Measurements from ENCODE around the gene KIR3DL2.
"Not testable (repeated sequence)": the region's sequence is repeated elsewhere in the genome, so short reads cannot be mapped to it uniquely, and the experiment has no call there.

KIR3DL2 gene

DNA sequence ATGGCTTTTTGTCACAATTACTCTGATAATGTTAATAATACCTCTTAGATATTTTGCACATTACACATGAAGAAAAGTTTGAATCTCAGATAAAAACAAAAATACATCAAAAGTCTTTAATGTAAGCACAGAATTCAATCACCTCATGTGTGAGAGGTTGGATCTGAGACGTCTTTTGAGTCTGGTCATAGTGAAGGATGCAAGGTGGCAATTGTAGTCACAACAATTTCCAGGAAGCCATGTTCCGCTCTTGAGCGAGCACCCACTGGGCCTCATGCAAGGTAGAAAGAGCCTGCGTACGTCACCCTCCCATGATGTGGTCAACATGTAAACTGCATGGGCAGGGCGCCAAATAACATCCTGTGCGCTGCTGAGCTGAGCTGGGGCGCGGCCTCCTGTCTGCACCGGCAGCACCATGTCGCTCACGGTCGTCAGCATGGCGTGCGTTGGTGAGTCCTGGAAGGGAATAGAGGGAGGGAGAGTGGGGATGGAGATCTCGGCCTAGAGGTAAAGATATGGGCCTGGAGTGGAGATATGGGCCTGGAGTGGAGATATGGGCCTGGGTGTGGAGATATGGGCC, at the start of gene KIR3DL2:
Gene KIR3DL2 (plus strand): TSS at position 383 of the 580 bp plus-strand sequence. CDS start 33 bp downstream, at position 416.
- not testable (repeated sequence) for DNase-seq (ENCODE audit: low spot score); FAIRE-seq

DNA sequence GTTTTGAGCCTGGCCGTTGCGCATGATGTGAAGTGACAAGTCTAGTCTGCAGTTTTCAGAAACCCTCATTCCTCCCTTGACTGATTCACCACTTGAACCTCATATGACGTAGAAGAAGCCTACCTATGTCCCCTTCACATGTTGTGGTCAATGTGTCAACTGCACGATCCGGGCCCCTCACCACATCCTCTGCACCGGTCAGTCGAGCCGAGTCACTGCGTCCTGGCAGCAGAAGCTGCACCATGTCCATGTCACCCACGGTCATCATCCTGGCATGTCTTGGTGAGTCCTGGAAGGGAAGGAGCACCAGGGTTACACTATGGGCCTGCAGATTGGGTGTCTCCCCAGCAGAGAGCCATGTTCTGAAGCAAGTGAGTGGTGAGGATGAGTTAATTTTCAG, 46.8 kb upstream of the KIR3DL2 start, which contains the start of gene KIR2DL4:
Gene KIR2DL4 (plus strand): TSS at position 201 of the 400 bp plus-strand sequence. CDS start 42 bp downstream, at position 243.
- FAIRE-seq: no peak
- DNase-seq (ENCODE audit: low spot score): no peak

DNA sequence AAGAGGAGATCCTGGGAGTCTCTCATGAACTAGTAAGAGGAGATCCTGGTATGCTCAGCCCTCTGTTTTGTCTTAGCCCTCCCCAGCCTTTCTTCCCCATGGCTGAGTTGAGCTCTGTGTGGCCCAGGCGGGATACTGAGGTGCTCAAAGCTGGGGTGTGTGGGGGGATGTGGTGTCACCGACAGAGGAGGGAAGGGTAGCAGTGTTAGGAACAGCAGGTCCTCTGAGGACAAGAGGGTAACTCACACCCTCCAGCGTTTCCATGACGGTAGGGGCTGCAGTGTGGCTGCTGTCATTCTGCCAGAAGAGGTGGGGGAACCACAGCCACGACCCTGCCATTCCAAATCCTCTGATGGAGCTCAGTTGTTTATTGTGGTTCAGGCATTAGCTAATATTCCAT, 46.1 kb upstream of the KIR3DL2 start:
- no peak for FAIRE-seq
- DNase-seq (ENCODE audit: low spot score): no peak

DNA sequence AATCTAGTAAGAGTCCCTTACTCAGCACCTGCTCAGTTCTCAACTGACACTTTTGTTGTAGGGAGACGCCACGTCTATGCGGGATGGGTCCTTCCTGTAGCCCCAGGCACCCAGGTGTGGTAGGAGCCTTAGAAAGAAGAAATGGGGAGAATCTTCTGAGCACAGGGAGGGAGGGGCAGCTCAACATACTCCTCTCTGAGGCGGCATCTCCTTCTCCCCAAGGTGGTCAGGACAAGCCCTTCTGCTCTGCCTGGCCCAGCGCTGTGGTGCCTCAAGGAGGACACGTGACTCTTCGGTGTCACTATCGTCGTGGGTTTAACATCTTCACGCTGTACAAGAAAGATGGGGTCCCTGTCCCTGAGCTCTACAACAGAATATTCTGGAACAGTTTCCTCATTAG, 45.7 kb upstream of the KIR3DL2 start:
- FAIRE-seq: no peak
- DNase-seq (ENCODE audit: low spot score): no peak

DNA sequence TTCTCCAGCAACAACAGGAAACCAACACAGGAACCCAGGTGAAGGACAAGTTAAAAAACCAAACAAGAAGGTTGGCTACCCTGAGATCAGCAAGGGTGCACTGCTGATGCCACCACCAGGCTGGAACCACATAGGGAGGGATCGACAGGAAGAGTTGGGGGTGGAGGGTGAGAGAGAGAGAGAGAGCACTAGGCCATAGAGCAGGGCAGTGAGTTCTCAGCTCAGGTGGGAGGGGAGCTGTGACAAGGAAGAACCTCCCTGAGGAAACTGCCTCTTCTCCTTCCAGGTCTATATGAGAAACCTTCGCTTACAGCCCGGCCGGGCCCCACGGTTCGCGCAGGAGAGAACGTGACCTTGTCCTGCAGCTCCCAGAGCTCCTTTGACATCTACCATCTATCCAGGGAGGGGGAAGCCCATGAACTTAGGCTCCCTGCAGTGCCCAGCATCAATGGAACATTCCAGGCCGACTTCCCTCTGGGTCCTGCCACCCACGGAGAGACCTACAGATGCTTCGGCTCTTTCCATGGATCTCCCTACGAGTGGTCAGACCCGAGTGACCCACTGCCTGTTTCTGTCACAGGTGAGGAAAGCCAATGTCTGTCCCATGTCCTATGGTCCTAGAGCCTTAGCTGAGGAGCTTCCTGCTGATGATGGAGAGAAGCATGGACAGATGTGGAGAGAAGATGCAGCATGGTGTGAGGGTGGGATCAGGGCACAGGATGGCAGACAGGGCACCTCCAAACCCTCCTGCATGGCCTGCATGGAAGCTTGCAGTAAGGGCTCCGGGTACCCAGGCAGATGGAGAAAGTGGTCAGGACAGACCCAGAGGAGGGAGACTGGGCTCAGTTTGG, 44.4 kb upstream of the KIR3DL2 start:
- no peak for DNase-seq (ENCODE audit: low spot score)
- no peak for FAIRE-seq

DNA sequence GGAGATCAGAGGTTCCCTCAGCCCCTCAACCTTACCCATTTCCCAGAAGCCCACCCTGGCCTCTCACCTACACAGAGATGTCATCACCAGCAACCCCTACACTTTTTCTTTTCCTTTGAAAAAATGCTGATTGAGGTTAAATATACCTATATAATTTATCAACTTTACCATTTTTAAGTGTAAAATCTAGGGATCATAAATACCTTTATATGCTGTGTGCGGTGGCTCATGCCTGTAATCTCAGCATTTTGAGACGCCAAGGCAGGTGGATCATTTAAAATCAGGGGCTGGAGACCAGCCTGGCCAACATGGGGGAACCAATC, 43.8 kb upstream of the KIR3DL2 start:
- no peak for DNase-seq (ENCODE audit: low spot score)
- FAIRE-seq: no peak

DNA sequence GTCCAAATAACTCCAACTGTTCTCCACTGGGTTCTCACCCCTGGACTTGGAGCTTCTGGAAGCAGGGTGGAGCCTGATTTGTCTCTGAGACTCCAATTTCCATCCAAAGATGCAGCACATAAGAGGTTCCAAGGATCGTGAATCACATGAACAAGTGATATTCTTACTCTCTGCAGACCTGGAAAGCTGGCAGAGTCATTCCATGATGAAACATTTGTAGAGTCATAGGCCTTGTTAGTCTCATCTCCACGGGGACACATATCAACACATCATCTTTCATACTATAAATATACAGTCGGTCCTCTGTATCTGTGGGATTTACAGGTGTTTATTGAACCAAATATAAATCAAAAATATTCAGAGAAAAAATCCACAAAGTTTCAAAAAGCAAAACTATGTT, 35.7 kb upstream of the KIR3DL2 start:
- not testable (repeated sequence) for DNase-seq (ENCODE audit: low spot score); FAIRE-seq

DNA sequence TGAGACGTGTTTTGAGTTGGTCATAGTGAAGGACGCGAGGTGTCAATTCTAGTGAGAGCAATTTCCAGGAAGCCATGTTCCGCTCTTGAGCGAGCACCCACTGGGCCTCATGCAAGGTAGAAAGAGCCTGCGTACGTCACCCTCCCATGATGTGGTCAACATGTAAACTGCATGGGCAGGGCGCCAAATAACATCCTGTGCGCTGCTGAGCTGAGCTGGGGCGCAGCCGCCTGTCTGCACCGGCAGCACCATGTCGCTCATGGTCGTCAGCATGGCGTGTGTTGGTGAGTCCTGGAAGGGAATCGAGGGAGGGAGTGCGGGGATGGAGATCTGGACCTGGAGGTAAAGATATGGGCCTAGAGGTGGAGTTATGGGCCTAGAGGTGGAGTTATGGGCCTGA, 34.0 kb upstream of the KIR3DL2 start, which contains the start of gene KIR3DL1:
Gene KIR3DL1 (plus strand): TSS at position 218 of the 400 bp plus-strand sequence.
- FAIRE-seq; DNase-seq (ENCODE audit: low spot score): not testable (repeated sequence)

DNA sequence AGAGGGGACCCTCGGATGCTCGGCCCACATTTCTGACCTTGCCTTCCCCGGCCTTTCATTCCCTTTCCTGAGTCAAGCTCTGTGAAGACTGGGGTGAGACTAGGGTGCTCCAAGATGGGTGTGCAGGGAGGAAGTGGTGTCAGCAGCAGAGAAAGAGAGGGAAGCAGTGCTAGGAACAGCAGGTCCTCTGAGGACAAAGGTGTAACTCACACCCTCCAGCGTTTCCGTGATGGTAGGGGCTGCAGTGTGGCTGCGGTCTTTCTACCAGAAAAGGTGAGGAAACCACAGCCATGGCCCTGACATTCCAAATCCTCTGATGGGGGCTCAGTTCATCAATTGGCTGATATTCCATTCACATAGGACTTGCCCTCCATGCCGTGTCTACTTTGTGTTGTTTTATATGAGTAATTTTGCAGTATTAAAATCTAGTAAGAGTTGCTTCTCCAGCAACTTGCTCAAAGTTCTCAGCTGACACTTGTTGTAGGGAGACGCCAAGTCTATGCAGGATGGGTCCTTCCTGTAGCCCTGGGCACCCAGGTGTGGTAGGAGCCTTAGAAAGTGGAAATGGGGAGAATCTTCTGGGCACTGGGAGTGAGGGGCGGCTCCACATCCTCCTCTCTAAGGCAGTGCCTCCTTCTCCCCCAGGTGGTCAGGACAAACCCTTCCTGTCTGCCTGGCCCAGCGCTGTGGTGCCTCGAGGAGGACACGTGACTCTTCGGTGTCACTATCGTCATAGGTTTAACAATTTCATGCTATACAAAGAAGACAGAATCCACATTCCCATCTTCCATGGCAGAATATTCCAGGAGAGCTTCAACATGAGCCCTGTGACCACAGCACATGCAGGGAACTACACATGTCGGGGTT, 32.3 kb upstream of the KIR3DL2 start:
- no peak for DNase-seq (ENCODE audit: low spot score)
- no peak for FAIRE-seq

DNA sequence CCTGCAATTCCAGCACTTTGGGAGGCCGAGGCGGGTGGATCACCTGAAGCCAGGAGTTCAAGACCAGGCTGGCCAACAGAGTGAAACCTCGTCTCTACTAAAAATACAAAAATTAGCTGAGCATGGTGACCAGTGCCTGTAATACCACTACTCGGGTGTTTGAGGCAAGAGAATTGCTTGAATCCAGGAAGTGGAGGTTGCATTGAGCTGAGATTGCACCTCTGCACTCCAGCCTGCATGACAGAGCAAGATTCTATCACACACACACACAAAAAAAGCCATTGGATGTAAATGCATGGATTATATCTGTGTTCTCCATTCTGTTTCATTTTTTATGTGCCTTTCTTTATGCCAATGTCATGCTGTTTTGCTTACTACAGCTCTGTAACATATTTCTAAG, 25.8 kb upstream of the KIR3DL2 start:
- not testable (repeated sequence) for DNase-seq (ENCODE audit: low spot score); FAIRE-seq

DNA sequence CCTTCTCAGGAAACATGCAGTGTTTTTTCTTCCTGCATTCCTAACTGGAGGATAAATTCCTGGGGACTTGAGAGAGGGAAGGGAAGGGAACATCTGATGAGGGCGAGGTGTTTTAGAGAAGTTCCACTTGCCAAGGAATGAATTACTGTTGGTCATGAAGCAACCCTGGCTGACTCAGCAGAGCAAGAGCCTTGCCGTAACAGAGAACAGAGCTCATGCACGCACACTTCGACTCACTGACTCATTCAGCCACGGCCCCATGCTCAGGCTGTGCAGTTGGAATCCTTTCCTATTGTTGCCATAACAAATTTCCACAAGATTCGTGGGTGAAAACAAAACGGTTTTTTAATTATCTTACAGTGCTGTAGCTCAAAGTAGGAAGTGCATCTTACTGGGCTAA, 24.9 kb upstream of the KIR3DL2 start:
- DNase-seq (ENCODE audit: low spot score); FAIRE-seq: not testable (repeated sequence)

DNA sequence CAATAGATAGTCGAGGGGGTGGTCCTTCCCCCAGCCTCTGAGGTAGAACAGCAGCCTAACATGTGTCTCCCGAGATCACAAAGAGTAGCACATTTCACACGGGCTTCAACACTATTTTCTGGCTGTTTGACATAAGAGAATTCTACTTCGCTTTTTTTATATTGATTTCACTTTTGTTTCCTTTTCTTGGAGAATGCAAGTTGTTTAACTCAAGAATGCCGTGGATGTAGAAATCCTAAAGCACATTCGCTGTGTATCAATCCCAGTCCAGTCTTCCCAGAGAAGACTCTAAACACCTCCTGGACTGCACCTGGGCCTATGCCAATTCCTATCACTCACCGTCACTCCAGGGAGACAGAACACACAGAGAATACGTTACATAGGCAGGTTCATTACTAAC, 22.2 kb upstream of the KIR3DL2 start:
- DNase-seq (ENCODE audit: low spot score); FAIRE-seq: not testable (repeated sequence)

DNA sequence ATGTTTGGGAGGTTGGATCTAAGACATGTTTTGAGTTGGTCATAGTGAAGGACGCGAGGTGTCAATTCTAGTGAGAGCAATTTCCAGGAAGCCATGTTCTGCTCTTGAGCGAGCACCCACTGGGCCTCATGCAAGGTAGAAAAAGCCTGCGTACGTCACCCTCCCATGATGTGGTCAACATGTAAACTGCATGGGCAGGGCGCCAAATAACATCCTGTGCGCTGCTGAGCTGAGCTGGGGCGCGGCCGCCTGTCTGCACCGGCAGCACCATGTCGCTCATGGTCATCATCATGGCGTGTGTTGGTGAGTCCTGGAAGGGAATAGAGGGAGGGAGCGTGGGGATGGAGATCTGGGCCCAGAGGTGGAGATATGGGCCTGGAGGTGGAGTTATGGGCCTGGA, 17.7 kb upstream of the KIR3DL2 start, which contains the start of gene KIR2DS4:
Gene KIR2DS4 (plus strand): TSS at position 181 of the 400 bp plus-strand sequence.
- not testable (repeated sequence) for FAIRE-seq; DNase-seq (ENCODE audit: low spot score)

DNA sequence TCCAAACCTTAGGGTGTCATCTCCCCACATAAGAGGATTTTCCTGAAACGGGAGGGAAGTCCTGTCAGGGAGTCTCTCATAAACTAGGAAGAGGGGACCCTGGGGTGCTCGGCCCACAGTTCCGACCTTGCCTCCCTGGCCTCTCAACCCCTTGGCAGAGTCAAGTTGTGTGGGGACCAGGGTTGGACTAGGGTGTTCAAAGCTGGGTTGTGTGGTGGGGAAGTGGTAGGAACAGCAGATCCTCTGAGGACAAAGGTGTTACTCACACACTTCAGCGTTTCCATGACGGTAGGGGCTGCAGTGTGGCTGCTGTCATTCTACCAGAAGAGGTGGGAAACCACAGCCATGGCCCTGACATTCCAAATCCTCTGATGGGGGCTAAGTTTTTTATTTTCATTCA, 15.1 kb upstream of the KIR3DL2 start:
- FAIRE-seq; DNase-seq (ENCODE audit: low spot score): not testable (repeated sequence)

DNA sequence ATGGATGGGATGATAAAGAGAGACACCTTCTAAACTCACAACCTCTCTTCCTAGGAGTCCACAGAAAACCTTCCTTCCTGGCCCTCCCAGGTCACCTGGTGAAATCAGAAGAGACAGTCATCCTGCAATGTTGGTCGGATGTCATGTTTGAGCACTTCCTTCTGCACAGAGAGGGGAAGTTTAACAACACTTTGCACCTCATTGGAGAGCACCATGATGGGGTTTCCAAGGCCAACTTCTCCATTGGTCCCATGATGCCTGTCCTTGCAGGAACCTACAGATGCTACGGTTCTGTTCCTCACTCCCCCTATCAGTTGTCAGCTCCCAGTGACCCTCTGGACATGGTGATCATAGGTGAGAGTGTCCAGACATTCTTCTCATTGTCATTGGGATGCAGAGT, 12.7 kb upstream of the KIR3DL2 start:
- DNase-seq (ENCODE audit: low spot score); FAIRE-seq: not testable (repeated sequence)

DNA sequence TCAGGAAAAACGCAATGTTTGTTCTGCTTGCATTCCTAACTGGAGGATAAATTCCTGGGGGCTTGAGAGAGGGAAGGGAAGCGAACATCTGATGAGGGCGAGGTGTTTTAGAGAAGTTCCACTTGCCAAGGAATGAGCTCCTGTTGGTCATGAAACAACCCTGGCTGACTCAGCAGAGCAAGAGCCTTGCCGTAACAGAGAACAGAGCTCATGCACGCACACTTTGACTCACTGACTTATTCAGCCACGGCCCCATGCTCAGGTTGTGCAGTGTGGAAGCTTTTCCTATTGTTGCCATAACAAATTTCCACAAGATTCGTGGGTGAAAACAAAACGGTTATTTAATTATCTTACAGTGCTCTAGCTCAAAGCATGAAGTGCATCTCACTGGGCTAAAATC, 7.1 kb upstream of the KIR3DL2 start:
- not testable (repeated sequence) for FAIRE-seq; DNase-seq (ENCODE audit: low spot score)

DNA sequence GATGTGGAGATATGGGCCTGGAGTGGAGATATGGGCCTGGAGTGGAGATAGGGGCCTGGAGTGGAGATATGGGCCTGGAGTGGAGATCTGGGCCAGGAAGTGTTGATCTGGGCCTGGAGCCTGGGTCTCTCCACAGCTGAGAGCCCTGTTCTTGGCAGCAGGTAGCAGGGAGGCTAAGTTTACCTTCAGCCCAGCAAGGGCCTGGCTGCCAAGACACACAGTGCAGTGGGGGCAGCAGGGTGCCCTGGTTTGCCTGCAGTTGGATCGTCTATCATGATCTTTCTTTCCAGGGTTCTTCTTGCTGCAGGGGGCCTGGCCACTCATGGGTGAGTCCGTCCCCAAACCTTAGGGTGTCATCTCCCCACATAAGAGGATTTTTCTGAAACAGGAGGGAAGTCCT, 687 bp downstream of the KIR3DL2 start:
- FAIRE-seq (no peak), DNase-seq (ENCODE audit: low spot score) (no peak)

DNA sequence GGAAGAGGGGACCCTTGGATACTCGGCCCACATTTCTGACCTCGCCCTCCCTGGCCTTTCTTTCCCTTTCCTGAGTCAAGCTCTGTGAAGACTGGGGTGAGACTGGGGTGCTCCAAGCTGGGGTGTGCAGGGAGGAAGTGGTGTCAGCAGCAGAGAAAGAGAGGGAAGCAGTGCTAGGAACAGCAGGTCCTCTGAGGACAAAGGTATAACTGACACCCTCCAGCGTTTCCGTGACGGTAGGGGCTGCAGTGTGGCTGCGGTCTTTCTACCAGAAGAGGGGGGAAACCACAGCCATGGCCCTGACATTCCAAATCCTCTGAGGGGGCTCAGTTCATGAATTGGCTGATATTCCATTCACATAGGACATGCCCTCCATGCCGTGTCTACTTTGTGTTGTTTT, 1.1 kb downstream of the KIR3DL2 start:
- FAIRE-seq (no peak), DNase-seq (ENCODE audit: low spot score) (no peak)

DNA sequence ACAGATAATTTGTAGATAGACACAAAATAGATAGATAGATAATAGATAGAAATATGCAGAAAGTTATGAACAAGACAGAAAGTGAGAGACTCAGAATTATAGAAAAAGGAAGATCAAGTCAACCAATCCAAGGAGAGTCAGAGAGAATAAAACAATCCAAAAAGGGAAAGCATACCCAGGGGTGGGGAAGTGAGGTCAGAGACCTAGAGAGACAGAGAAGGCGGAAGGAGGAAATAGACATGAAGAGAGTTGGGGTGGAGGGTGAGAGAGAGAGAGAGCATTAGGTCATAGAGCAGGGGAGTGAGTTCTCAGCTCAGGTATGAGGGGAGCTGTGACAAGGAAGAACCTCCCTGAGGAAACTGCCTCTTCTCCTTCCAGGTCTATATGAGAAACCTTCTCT, 5.0 kb downstream of the KIR3DL2 start:
- DNase-seq (ENCODE audit: low spot score): not testable (repeated sequence)

DNA sequence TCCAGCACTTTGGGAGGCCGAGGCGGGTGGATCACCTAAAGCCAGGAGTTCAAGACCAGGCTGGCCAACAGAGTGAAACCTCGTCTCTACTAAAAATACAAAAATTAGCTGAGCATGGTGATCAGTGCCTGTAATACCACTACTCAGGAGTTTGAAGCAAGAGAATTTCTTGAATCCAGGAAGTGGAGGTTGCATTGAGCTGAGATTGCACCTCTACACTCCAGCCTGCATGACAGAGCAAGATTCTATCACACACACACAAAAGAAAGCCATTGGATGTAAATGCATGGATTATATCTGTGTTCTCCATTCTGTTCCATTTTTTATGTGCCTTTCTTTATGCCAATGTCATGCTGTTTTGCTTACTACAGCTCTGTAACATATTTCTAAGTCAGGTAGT, 8.2 kb downstream of the KIR3DL2 start:
- not testable (repeated sequence) for DNase-seq (ENCODE audit: low spot score); FAIRE-seq

More for the DNA sequence above, 5.0 kb downstream of the KIR3DL2 start:
- FAIRE-seq: not testable (repeated sequence)

DNA sequence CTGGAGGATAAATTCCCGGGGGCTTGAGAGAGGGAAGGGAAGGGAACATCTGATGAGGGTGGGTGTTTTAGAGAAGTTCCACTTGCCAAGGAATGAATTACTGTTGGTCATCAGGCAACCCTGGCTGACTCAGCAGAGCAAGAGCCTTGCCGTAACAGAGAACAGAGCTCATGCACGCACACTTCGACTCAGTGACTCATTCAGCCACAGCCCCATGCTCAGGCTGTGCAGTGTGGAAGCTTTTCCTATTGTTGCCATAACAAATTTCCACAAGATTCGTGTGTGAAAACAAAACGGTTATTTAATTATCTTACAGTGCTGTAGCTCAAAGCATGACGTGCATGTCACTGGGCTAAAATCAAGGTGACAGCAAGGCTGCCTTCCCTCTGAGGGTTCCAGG, 9.2 kb downstream of the KIR3DL2 start:
- DNase-seq (ENCODE audit: low spot score); FAIRE-seq: not testable (repeated sequence)

Data from urothelium cell line (cell line).